ENCODE results near the gene WDR70. TPM values are rescaled to one million over a fixed set of nuclear protein-coding genes. Genes with fewer than 3 reads are reported as not detected.

The WDR70 gene
- total and polyA plus RNA-seq, 4 donors = 11.0 to 57.8 (median 26.2) TPM

DNA sequence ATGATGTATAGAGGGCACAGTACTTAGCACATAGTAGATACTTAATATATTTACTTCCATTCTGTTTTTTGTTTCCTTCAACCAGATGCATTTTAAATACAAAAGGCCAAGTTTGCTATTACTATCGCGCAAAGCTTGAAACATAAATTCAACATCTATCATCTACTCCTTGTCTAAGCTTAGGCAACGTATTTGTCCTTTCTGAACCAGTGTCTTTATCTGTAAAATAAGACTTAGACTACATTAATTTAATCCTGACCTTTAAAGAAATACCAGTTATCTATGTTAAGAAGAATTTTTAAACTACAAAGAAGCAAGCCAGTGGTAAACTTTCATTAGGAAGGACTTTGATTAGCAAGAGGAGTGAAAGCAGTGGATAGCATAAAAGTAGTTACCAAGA lies 173.0 kb downstream of the WDR70 start:
- 91 to 95% methylated on average over 3 of the region's 3 CpGs for WGBS, 2 donors
- Histone ChIP-seq H3K27ac (ENCODE audit: low read depth in 1 of 2, low read length in 1 of 2) (no peak overlapping the region), H3K9ac (ENCODE audit: insufficient read depth in 1 of 2, low read length in 2 of 2) (no peak overlapping the region), H3K36me3 (ENCODE audit: control insufficient read depth in 4 of 4, insufficient read depth in 4 of 4, low read length in 4 of 4) (no peaks in the 10 kb centered on the region), H3K9me3 (ENCODE audit: control insufficient read depth in 4 of 4, insufficient read depth in 3 of 4, low read length in 3 of 4) (peaks cover 0 to 6% (median 0%) of the 10 kb centered on the region in 4 donors), H3K4me1 (ENCODE audit: control insufficient read depth in 5 of 5, insufficient read depth in 5 of 5, low read length in 5 of 5) (peaks cover 0 to 7% (median 0%) of the 10 kb centered on the region in 5 donors), H3K27me3 (ENCODE audit: control insufficient read depth in 3 of 3, insufficient read depth in 3 of 3, low read length in 2 of 3) (no peaks in the 10 kb centered on the region), H3K4me3 (no peak overlapping the region)
- DNase-seq = no peak
- no peak for ATAC-seq (ENCODE audit: insufficient read depth, low FRiP score)
- TF ChIP-seq, protein P1, sequence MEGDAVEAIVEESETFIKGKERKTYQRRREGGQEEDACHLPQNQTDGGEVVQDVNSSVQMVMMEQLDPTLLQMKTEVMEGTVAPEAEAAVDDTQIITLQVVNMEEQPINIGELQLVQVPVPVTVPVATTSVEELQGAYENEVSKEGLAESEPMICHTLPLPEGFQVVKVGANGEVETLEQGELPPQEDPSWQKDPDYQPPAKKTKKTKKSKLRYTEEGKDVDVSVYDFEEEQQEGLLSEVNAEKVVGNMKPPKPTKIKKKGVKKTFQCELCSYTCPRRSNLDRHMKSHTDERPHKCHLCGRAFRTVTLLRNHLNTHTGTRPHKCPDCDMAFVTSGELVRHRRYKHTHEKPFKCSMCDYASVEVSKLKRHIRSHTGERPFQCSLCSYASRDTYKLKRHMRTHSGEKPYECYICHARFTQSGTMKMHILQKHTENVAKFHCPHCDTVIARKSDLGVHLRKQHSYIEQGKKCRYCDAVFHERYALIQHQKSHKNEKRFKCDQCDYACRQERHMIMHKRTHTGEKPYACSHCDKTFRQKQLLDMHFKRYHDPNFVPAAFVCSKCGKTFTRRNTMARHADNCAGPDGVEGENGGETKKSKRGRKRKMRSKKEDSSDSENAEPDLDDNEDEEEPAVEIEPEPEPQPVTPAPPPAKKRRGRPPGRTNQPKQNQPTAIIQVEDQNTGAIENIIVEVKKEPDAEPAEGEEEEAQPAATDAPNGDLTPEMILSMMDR (IDR thresholded peaks at IDR 0.05; ENCODE audit: control extremely low read depth, extremely low read depth) = no peak

DNA sequence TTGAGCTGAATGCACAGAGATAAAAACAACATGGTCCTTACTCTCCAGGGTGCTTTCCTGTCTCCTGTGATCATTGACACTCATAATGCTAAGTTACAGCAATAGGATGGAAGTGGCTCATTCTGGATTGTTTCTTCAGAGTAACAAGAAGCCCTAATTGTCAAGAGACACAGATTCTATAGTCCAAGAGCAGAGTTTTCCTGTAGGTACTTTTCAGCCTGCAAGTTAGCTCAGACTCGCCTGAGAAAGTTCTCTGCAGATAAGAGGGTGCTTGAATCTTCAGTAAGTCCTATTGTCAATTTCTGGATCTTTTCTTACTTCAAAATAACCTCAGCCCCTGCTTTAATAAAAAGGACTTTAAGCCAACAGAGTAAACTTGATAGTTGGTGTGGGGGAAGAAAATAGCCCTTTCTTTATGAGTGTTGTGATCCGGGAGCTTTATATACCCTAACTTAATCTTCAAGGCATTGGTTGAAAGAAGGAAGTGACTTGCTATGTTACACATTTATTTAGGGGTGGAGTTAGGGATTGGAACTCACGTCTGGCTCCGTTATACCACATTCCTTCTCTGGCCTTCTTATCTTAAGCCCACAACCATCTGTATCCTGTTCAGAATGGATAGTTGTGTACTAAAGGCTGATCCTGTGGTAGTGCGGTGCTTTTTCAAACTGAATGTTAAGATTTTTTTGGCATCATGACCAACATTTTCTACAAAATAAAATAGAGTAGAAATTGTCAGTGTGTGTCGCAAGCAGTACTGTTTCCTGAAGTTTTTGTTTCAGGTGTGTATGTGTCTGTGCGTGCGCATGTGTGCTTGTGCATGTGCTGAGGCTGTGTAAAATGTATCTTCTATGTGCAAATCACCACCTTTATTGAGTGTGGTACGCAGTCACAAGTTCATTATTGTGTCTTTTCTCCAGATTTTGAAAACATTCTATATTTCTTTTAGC lies 173.9 kb downstream of the WDR70 start:
- Histone ChIP-seq H3K36me3 (ENCODE audit: control insufficient read depth in 4 of 4, insufficient read depth in 4 of 4, low read length in 4 of 4) (no peaks in the 10 kb centered on the region), H3K27ac (ENCODE audit: low read depth in 1 of 2, low read length in 1 of 2) (no peak overlapping the region), H3K27me3 (ENCODE audit: control insufficient read depth in 3 of 3, insufficient read depth in 3 of 3, low read length in 2 of 3) (no peaks in the 10 kb centered on the region), H3K9me3 (ENCODE audit: control insufficient read depth in 4 of 4, insufficient read depth in 3 of 4, low read length in 3 of 4) (peaks cover 0 to 6% (median 0%) of the 10 kb centered on the region in 4 donors), H3K4me1 (ENCODE audit: control insufficient read depth in 5 of 5, insufficient read depth in 5 of 5, low read length in 5 of 5) (peaks cover 0 to 7% (median 0%) of the 10 kb centered on the region in 5 donors), H3K9ac (ENCODE audit: insufficient read depth in 1 of 2, low read length in 2 of 2) (no peak overlapping the region), H3K4me3 (no peak overlapping the region)
- ATAC-seq (ENCODE audit: insufficient read depth, low FRiP score) (peak; percentile 41), DNase-seq (peak in 2 of 3 donors; percentile 48 to 50)
- TF ChIP-seq, protein P1 (IDR thresholded peaks at IDR 0.05; ENCODE audit: control extremely low read depth, extremely low read depth) = no peak
- 25 to 42% methylated on average over 9 of the region's 9 CpGs for WGBS, 2 donors

DNA sequence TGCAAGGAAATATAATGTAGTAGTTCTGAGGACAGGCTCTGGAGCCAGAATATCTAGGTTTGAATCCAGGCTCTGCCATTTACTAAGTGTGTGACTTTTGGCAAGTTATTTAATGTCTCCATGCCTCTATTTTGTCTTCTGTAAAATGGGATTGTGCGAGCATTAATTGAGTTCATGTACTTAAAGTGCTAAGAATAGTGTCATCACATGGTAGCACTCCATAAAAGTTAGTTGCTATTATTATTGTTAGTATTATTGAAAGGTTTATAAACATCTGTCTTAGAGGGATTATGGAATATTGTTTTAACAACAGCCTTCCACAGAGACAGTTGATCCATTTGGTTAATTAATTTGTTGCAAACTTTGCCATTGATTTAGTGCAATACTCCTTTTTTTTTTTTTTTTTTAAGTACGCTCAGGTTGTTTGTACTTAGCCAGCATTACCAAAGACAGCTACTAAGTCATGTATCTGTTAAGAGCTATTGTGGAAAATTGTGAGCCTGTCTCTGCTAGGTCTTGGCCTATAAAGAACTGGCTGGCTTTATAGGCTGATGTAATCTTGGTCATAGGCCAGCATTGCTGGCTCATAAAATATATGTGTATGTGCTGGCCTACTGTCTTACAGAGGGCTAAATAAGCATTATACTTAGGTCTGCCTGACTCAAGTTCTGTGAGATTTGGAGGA lies 174.7 kb downstream of the WDR70 start:
- Histone ChIP-seq H3K4me1 (ENCODE audit: control insufficient read depth in 5 of 5, insufficient read depth in 5 of 5, low read length in 5 of 5) (peaks cover 0 to 7% (median 0%) of the 10 kb centered on the region in 5 donors), H3K27me3 (ENCODE audit: control insufficient read depth in 3 of 3, insufficient read depth in 3 of 3, low read length in 2 of 3) (no peaks in the 10 kb centered on the region), H3K27ac (ENCODE audit: low read depth in 1 of 2, low read length in 1 of 2) (no peak overlapping the region), H3K4me3 (no peak overlapping the region), H3K9me3 (ENCODE audit: control insufficient read depth in 4 of 4, insufficient read depth in 3 of 4, low read length in 3 of 4) (peaks cover 0 to 6% (median 0%) of the 10 kb centered on the region in 4 donors), H3K9ac (ENCODE audit: insufficient read depth in 1 of 2, low read length in 2 of 2) (no peak overlapping the region), H3K36me3 (ENCODE audit: control insufficient read depth in 4 of 4, insufficient read depth in 4 of 4, low read length in 4 of 4) (no peaks in the 10 kb centered on the region)
- DNase-seq = peak in 2 of 3 donors; percentile 15 to 23
- TF ChIP-seq, protein P1 (IDR thresholded peaks at IDR 0.05; ENCODE audit: control extremely low read depth, extremely low read depth) = no peak
- WGBS, 2 donors = 94 to 97% methylated on average over 2 of the region's 2 CpGs
- ATAC-seq (ENCODE audit: insufficient read depth, low FRiP score) = no peak

Data from lung (tissue), 12 donors.